ENCODE measurements around the gene SELENOM.
"Not testable (repeated sequence)": the region's sequence is repeated elsewhere in the genome, so short reads cannot be mapped to it uniquely, and the experiment has no call there.

SELENOM gene

DNA sequence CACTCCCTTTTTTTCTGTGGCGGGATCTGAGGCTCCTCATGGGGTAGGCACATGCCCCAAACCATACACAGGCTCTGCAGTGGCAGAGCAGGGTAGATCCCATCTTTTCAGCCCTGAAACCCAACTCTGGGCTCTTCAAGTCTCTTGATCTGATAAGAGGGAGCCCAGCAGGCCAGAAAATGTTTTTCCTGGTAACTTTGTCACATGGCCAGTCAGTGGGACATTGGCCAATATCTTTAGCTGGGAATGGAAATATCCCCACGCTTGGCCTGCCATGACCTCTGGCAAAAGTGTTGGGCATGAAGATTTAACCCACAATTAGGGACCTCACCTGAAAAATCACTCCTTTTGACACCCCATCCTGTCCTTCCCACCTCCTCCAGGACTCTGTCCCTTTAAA is 23.5 kb upstream of the SELENOM start:
- no peak for DNase-seq

GRCh38 chr22:31128156-31128555 is 20.8 kb upstream of the SELENOM start:
- DNase-seq, result no peak

GRCh38 chr22:31127181-31127772 is 19.9 kb upstream of the SELENOM start:
- DNase-seq, result no peak

DNA sequence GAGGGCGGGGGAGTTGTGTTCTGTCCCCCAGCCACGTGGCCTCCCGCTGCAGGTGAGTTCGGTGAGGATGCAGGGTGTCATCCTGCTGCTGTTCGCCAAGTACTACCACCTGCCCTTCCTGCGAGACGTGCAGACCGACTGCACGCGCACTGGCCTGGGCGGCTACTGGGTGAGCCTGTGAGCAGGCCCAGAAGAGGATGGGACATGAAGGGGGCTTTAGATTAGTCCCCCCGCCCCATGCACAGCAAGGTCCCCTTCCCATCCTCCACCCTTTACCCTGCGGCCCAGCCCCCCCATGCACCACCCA is 19.5 kb upstream of the SELENOM start:
- DNase-seq, result no peak

- no peak for DNase-seq
Measured at GRCh38 chr22:31126128-31126868, 18.9 kb upstream of the SELENOM start.

DNA sequence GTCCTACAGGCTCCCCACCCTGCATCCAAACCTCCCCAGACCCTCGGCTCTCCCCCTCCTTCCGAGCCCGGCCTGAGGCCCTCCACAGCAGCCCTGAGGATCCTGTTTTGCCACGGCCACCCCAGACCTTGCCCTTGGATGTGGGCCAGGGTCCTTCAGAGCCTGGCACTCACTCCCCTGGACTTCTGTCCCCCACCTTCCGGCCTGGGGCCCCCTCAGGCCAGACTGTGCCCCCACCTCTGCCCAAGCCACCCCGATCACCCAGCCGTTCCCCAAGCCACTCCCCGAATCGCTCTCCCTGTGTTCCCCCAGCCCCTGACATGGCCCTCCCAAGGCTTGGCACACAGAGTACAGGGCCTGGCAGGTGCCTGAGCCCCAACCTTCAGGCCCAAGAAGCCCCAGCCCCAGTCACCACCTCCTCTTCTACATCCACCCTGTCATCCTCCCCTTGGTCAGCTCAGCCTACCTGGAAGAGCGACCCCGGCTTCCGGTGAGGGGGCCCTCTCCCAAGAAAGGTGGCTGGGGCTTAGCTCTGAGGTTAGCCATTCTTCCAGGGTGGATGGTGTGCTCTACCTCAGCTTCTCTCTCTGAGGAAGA is 18.3 kb upstream of the SELENOM start:
- no peak for DNase-seq

DNA sequence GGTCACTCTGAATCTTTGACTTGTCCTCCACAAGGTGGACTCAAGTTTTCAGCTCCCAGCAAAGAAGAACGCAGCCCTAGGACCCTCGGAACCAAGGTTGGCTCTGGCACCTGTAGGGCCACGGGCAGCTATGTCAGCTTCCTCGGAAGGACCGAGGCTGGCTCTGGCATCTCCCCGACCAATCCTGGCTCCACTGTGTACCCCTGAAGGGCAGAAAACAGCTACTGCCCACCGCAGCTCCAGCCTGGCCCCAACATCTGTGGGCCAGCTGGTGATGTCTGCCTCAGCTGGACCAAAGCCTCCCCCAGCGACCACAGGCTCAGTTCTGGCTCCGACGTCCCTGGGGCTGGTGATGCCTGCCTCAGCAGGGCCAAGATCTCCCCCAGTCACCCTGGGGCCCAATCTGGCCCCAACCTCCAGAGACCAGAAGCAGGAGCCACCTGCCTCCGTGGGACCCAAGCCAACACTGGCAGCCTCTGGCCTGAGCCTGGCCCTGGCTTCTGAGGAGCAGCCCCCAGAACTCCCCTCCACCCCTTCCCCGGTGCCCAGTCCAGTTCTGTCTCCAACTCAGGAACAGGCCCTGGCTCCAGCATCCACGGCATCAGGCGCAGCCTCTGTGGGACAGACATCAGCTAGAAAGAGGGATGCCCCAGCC is 17.6 kb upstream of the SELENOM start:
- DNase-seq, result no peak

GRCh38 chr22:31124290-31124689 is 16.9 kb upstream of the SELENOM start:
- DNase-seq, result no peak

DNA sequence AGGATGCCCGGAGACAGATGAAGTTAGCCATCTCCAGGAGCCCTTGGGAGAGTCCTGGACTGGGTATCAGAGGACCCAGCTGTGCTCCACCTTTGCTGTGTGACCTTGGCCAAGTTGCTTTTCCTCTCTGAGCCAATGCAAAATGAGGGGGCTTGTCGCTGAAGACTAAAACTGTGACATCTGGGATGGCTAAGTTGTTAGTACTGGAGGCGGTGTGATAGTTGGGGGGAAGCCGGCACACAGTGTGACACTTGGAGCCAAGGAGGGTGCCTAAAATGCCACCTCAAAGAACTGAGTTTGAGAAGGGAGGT is 15.9 kb upstream of the SELENOM start:
- DNase-seq, result no peak

- no peak for DNase-seq
Measured at GRCh38 chr22:31122532-31123291, 15.3 kb upstream of the SELENOM start, which contains the start of gene INPP5J. TSS of gene INPP5J (plus strand) at chr22:31122966. CDS start at chr22:31123015, 49 bp downstream.

- DNase-seq, result no peak
Measured at GRCh38 chr22:31122196-31122531, 14.8 kb upstream of the SELENOM start.

DNA sequence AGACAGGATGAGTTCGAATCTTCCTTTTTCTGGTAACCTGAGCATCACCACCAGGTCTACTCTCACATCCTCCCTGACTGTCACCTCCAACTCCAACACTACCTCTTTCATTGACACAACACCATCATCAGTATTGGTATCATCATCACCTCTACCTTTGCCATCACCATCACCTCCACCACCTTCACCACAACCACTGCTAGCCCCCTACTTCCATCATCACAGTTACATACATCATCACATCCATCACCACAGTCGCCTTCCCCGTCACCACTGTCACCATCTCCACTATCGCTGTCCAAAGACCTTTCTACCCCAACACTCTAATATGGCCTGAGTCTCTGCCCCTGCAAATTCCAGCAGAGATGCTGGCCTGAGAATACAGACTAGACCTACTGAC is 14.0 kb upstream of the SELENOM start:
- DNase-seq, result no peak

DNA sequence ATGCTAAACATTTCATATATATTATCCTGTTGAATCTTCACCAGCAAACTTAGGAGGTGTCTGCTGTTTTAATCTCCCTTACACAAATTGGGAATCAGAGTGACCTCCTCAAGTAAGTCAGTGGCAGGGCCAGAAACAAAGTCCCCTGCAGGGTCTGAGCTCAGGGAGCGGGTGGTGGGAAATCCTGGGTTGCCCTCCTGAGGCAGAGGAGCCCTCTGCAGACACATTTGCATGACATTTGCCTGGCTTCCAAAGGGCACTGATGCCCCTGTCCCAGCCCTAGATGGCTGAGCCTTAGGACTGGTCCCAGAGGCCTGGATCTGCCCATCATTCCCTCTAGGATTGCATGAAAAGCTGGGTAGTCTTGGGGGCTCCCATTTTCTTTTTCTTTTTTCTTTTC is 13.3 kb upstream of the SELENOM start:
- DNase-seq, result no peak

- DNase-seq, result no peak
Measured at GRCh38 chr22:31120230-31120629, 12.9 kb upstream of the SELENOM start.

GRCh38 chr22:31119026-31119717 is 11.8 kb upstream of the SELENOM start:
- no peak for DNase-seq

GRCh38 chr22:31118046-31118820 is 10.9 kb upstream of the SELENOM start:
- no peak for DNase-seq

GRCh38 chr22:31112547-31113091 is 5.3 kb upstream of the SELENOM start:
- DNase-seq, result not testable (repeated sequence)

- no peak for DNase-seq
Measured at GRCh38 chr22:31107894-31108218, 488 bp upstream of the SELENOM start.

GRCh38 chr22:31106731-31107177 is 614 bp downstream of the SELENOM start:
- DNase-seq, result no peak

GRCh38 chr22:31106001-31106571 is 1.3 kb downstream of the SELENOM start:
- DNase-seq, result no peak

DNA sequence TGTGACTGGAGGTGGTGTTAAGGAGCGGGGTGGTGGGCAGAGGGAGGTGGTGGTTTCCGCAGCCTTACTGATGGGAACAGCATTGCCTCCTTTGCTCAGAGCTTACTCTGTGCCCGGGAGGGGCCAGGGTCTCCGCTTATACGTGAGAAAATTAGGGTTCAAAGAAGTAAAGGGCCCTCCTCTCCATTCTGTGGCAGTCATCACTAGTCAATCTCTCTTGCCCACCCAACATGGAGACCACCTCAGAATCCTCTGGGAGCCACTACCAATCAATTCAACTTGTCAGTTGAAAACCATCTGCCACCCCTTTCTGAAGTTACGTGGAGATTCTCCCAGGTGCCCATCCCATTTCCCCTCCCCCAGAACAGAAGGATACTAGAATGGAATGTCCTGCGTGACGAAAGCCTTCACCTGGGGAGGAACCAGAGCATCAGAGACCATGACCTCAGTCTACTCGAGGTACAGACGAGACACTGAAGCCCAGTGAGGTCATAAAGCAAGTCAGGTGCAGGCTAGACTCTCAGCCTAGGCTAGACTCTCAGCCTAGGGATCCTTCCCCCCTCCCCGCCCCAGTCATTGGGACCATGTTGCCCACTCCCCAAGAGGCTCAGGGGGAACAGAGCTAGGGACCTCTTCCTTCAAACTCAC is 2.0 kb downstream of the SELENOM start:
- no peak for DNase-seq

All from effector CD4-positive, alpha-beta T cell (primary cell).